Stimulated activated CD8-positive, alpha-beta memory T cell treated with anti-CD3 and anti-CD28 coated beads, Interleukin-4, amount 100 ng/mL, for 1 hour (primary cell): ENCODE measurements around the gene ZNF624.
"Not testable (repeated sequence)": the region's sequence is repeated elsewhere in the genome, so short reads cannot be mapped to it uniquely, and the experiment has no call there.

ENCODE experiments used
- DNase-seq, 2 donors: peaks; one replicate each; pipeline ENCODE4 v3.0.0-alpha.2; 2020; ENCODE audit warnings: low read depth in 2 of 2, low spot score in 1 of 2

The ZNF624 gene

DNA sequence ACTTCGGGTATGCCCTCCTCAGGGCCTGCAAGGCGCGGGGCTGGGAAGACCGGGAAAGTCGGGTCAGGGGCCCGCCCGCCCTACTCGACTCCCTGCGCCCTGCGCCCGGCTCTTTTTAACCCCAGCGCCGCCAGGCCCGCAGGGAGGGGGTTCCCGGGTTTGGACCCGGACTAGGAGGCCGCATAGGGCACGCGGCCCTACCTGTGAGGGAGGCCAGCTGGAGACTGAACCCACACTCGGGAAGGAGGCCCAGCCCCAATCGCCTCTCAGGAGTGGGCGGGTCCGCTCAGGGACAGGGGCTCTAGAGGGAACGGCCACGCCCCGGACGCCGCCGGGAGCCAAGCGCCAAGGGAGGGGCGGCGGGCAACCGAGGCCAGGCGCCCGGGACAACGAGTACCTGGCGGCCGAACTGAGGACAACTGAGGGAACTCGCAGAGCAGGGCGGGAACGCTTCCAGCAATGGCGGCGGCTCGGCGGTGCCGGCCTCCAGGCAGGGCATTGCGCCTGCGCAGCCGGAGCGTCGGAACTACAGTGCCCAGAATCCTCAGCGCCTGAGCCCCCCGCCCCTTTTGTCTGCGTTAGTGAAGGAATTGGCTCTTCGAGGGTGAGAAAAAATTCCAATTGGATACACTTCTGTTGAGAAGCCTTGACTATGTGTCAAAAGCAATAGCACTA lies at the start of gene ZNF624:
TSS of gene ZNF624 (minus strand) at position 484 of the 675 bp plus-strand sequence.
- peak; percentile 58 to 73 for DNase-seq

DNA sequence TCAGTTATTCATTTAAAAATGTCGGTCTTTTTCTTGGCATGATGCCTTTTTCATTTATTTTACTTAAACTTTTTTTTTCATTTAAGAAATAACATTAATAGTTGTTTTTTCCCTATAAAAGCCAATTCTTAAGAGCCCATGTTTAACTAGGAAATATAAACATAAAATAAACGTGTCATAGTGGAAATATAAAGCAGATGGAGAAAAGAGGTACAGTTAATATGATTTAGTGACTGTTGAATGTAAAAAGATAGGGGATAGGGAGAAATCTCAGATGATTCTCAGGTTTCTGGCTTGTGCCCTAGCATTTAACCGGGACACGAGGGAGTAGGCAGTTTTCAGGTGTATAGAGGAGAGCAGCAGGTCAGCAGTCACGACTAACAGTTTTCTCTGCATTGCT lies 44.0 kb upstream of the ZNF624 start:
- DNase-seq = not testable (repeated sequence)

DNA sequence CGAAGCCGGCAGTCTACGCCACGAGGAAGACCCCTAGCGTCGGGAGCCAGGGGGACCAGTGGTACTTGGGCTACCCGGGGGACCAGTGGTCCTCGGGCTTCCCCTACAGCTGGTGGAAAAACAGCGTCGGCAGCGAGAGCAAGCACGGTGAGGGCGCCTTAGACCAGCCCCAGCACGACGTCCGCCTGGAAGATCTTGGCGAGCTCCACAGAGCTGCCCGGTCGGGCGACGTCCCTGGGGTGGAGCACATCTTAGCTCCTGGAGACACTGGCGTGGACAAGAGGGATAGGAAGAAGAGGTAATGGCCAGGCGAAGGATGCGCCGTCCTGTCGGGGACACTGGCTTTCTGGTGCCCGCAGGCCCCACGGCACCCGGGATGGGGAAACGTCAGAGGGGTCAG lies 36.8 kb upstream of the ZNF624 start:
- DNase-seq = not testable (repeated sequence)

DNA sequence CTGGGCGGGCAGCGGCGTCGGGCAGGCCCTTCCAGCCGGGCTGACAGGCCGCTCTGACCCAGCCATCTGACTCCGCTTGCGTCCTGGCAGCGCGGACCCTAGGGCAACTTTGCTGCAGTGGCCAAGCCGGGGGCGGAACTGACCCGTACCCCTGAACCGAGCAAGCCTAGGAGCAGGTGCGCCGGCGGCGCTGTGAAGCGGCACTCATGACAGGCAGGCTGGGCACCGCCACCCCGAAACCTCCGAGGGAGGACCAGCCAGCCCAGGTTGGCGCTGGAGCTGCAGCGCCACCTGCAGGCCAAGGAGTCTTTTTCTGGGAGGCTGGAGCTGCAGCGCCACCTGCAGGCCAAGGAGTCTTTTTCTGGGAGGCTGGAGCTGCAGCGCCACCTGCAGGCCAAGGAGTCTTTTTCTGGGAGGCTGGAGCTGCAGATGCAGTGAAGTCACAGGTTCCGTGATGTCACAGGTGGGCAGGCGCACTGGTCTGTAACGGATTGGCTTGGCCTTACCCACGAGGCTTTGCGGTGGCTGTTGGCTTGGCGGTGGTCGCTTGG lies 36.2 kb upstream of the ZNF624 start, which contains the start of gene CCDC144A:
TSS of gene CCDC144A (plus strand) at position 511 of the 551 bp plus-strand sequence. CDS start 160 bp downstream, outside the sequence.
- DNase-seq = peak in 1 of 2 donors; percentile 14

DNA sequence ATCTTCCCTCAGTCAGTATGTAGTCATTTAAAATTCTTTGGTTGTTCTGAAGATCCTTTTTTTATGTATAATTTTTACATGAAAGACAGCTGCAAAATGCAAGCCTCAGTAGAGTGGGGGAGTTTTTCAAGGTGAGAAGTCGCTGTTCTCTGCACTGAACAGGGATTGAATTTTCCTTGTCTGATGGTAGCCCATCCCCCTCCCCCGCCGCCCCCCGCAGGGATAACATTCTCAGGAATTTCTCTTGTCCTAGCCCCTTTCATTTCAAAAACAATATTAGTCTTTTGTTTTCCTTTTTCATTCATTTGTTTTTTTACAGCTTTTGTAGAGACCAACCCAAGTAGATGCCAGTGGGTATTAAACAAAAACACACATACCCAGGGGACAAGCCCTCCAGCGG lies 33.5 kb upstream of the ZNF624 start:
- not testable (repeated sequence) for DNase-seq

DNA sequence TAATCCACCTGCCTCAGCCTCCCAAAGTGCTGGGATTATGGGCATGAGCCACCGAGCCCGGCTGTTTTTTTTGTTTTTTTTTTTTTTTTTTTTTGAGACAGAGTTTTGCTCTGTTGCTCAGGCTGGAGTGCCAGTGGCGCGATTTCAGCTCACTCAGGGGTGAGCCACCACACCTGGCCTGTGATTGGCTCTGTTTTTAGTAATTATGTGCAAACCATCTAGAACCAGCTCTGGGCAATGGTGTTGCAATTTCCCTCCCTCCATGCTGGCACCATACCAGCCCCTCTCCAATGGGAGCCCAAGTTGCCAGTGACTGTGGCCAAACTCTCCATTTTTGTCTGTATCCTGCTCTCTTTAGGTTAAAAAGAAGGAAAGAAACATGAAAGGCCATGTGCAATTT lies 32.4 kb upstream of the ZNF624 start:
- DNase-seq = not testable (repeated sequence)

DNA sequence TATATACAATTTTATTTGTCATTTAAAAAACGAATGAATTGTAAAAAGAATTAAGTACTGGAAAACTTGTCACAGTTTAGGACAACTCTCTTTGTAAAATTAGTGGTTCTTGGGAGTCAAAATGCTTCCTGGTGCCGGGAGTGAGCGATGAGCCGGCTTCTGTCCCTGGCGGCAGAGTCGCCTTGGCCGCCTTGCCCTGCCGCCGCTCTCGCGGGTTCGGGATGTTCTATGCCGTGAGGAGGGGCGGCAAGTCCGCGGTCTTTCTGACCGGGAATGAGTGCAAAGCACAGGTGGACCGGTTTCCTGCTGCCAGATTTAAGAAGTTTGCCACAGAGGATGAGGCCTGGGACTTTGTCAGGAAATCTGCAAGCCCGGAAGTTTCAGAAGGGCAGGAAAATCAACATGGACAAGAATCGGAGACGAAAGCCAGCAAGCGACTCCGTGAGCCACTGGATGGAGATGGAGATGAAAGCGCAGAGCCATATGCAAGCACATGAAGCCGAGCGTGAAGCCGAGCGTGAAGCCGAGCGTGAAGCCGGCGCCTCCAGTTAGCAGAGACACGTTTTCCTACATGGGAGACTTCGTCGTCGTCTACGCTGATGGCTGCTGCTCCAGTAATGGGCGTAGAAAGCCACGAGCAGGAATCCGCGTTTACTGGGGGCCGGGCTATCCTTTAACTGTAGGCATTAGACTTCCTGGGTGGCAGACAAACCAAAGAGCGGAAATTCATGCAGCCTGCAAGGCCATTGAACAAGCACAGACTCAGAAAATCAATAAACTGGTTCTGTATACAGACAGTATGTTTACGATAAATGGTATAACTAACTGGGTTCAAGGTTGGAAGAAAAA lies 29.9 kb upstream of the ZNF624 start:
- DNase-seq = not testable (repeated sequence)

DNA sequence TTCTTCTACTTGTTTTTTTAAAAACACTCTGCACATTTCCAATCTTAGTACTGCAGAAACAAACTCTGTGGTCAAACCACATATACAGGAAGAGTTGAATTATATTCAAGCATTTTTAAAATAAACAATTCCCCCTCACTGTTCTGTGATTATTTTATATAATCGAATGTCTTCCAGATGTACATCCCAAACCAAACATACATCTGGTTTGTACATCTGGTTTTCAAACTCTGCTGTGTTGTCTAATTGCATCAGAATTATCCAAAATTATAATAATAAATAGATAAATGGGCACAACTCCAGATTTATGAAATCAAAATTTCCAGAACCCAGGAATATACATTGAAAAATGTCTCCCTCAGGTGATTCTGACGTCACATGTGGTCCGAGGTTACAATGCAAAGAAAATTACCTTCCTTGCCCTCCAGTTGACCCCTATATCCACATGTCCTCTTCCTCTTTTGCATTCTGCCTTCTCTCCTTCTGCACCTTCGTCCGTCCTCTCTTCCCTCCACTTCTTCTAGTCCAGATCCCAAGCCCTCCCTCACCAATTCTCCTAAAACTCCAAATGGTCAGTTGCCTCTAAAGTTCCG lies 23.1 kb upstream of the ZNF624 start:
- DNase-seq = no peak

DNA sequence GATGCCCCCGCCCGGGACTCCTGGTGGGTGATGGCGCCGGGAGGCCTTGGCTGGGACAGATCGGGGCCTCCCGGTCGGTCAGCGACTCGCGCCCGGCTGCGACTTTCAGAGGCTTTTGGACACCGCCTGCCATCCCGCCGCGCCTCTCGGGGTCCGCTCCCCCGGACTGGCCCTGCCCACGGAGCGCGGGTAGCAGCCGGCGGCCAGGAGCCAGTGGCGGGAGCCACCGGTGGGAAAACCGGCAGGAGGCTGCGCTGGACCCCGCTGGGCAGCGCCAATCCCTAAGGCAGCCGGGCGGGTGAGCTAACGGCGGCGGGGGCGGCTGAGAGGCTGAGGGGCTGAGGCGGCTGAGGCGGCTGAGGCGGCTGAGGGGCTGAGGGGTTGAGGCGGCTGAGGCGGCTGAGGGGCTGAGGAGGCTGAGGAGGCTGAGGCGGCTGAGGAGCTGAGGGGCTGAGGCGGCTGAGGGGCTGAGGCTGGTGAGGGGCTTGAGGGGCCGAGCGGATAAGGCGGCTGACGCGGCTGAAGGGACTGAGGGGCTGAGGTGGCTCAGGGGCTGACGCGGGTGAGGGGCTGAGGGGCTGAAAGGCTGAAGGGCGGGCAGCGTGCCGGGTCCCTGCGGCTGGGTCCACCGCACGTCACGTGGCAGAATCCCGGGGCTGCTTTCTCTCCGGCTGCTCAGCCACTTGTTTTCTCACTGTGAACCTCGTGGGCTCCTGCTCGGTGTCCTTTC lies 13.4 kb upstream of the ZNF624 start:
- not testable (repeated sequence) for DNase-seq

DNA sequence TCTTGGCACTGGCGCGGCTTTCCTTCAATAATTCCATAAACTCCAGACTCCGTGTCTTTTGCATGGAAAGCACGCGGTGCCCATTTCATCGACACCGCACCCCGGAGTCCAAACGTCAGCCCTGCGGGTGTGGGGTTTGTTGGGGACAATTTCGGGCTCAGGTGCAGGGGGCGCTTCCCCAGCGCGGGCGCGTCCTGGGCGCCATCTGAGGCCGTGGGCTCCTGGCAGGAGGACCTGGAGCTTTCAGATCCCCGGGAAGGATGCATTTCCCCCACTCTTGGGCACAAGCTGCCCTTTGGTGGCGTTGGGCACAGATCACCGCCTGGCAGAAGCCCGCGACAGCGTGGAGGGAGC lies 12.9 kb upstream of the ZNF624 start:
- DNase-seq = not testable (repeated sequence)

DNA sequence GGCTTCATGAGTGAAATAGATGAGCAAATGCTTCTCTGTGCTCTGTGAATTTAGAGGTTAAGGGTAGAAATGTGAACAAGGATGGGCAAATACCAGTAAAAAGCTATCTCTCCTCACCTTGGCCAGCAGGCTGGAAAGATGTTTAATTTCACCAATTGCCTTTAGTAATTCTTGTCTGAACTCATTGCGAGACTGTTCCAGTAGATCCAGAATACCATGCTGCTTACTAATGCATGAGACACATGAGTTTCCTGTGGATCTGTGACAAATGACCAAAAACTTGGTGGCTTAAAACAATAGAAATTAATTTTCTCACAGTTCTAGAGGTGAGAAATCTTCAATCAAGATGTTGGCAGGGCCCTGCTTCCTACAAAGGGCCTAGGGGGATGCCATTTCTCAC lies 9.3 kb upstream of the ZNF624 start:
- DNase-seq = no peak

DNA sequence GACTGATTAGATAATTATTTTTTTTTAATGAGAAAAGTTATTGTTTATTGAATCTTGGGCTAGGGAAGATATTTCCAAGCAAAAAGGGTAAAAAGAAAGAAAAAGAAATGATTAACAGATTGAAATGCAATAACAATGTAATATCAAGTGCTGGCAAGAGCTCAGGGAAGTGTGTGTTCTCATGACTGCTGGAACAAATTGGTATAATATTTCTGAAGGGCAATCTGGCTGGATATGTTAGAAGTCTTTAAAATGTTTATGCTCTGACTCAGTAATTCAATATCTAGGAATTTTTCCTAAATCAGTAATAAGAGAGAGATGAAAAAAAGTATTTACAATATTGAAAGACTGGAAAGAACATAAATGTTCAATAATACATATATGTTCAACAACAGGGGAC lies 7.6 kb upstream of the ZNF624 start:
- no peak for DNase-seq

DNA sequence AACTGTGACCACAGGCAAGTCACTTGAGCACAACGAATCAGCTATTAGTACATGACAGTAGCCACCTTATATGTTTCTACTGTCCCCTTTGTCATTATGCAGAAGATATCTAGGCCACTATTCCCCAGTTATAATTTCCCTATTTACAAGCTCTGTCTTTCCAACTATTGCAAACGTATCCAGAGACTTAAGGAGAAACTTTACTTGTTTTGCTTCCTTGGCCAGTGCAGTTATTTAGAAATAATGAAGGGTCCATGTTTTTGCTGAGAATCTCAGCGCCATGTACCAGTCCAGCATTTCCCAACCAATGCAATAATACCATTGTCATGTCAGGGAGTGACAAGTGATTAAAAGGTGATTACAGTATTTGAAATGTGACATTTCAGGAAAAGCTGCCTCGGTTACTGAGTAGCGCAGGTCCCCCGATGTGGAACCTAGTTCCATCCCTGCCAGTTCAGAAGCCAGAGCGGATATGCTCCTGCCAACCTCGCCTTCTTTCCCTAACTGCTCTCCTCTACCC lies 743 bp downstream of the ZNF624 start:
- no peak for DNase-seq

DNA sequence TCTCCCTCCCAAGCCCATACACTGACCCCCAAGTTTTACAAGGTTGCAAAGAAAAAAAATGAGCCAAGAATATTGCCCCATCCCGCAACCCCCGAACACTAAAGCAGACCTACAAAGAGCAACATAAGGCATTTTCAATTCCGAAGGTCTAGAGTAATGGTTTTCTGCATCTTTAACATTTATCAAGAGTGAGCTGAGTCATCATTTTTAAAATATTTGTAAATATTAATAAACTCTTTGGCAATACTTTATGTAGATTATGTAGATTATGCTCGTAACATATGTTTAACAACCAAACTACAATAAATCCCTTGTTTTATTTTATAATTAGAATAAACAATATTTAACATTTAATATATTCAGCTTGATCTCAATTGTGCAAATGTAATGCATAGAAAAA lies 1.4 kb downstream of the ZNF624 start:
- no peak for DNase-seq

DNA sequence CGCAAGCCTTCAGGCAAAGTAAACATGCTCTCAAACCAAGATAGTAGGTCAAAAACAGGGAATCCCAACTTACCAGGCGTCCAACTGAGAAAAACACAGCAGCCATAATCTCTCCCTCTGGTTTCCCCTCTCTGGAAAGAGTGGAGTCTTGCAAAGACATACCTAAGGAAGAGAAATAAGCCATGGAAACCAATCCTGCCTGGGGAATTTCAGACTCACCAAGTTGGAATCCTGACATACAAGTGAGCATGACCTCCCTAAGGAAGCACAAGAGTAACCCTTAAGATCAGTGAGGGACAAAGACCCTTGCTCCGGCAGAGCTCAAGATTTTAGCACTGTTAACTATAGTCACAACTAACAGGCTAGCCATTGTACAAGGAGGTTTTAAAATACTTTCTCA lies 4.1 kb downstream of the ZNF624 start:
- no peak for DNase-seq

DNA sequence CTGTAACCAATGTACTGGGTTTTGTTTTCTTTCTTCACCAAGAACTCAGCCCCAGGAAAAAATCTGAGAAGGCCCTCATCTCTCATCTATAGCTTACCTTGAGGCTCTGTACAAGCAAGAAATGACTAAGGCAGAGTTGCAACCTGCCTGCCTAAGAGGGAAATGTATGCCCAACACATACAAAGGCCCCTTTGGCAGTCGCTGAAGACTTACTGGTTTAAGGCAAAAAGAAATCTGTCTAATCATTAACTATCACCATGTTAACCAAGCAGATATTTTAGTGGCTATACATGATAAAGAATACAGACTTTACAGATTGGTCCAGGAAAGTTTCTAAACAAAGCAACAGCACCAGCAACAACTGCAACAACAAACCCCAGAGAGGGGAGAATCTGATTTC lies 14.2 kb downstream of the ZNF624 start:
- no peak for DNase-seq

DNA sequence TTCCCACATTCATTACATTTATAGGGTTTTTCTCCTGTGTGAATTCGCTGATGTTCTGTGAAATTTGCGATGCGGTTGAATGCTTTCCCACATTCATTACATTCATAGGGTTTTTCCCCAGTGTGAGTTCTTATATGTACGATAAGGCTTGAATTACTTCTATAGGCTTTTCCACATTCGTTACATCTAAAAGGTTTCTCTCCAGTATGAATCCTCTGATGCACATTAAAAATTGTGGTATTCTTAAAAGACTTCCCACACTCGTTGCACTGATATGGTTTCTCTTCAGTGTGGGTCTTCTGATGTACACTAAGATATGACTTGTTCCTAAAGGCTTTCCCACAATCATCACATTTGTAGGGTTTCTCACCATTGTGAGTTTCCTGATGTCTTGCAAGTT lies 30.4 kb downstream of the ZNF624 start:
- DNase-seq = no peak

DNA sequence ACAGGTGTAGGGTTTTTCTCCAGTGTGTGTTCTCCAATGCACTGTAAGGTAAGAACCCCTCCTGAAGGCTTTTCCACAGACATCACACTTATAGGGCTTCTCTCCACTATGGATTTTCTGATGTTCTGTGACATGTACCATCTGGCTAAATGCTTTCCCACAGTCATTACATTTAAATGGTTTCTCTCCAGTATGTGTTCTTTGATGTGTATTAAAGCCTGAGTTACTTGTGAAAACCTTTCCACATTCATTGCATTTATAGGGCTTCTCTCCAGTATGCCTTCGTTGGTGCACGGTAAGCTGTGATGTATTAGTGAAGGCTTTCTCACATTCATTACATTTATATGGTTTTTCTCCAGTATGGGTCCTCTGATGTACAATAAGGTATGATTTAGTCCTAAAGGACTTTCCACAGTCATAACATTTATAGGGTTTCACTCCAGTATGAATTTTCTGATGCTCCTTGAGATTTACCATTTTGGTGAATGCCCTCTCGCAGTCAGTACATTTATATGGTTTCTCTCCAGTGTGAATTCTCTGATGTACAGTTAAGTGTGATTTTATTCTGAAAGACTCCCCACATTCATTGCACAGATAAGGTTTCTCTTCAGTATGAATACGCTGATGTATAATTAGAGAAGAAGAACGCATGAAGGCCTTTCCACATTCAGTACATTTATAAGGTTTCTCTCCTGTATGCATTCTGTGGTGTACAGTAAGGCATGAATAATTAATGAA lies 30.9 kb downstream of the ZNF624 start:
- DNase-seq = no peak

DNA sequence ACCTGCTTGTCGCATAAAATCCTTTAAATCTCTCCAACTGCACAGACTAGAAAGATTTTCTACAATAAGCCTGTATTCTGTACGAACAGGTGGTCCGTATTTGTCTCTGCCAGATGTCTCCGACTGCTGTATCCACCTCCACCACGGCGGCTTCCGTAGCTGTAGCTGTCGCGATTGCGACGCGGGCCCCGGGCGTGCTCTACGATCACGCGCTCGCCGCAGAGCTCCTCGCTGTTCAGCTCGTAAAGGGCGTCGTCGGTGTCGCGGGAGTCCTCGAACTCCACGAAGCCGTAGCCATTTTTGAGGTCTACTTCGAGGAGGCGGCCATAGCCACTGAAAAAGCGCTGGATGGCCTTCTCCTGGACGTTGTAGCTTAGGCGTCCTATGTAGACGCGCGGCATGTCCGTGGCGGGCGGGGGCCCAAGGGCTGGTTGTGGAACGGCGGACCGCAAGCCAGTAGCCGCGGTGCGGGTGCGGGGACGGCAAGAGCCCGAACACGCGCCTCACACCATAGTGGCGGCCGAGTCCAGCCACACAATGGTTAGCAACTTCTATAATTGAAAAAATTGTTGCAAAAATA lies 36.1 kb downstream of the ZNF624 start:
- DNase-seq = no peak

DNA sequence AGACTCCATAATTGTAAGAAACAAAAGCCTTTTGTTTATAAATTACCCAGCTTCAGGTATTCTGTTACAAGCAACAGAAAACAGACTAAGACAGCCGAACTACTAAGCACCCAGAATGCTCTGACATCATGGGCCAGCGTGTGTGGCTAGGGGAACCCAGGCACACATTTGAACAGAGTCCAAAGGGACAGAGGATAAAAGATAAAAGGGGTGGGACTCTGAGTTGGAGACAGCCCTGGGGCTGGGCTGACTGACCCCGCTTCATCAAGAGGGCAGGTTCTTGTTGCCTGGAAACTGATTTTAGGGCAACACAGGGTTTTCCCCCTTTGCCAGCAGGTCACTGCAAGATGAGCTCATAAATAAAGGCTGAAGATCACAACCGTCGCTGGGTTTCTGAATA lies 54.1 kb downstream of the ZNF624 start:
- DNase-seq = no peak
